GM23338 (cell line): ENCODE measurements around the gene SUMF1. TPM values are rescaled to one million over a fixed set of nuclear protein-coding genes. Genes with fewer than 3 reads are reported as not detected.

Experiments used
- ATAC-seq: fragments of 200-7000 bp; cut with Tn5 transposase; 3 replicates; pipeline ENCODE4 v1.9.1; 2020
- DNase-seq: peaks from one replicate; pipeline ENCODE4 v3.0.0-alpha.2; 2015; ENCODE audit warnings: low spot score
- H2AFZ ChIP-seq: fragments of 200-600 bp; sonication (generic); 2 replicates; pipeline ENCODE4 v1.8.0; 2016; ENCODE audit warnings: antibody characterized with exemption, mild to moderate bottlenecking, moderate library complexity
- H3F3A ChIP-seq: fragments of 200-600 bp; sonication (generic); replicated peaks from 2 replicates; pipeline ENCODE4 v1.8.0; 2017; ENCODE audit warnings: antibody characterized with exemption, mixed run types, low read depth
- H3K27ac ChIP-seq: fragments of 200-600 bp; sonication (generic); 2 replicates; pipeline ENCODE4 v1.6.1; 2016; ENCODE audit warnings: low read depth
- H3K27me3 ChIP-seq: fragments of 200-600 bp; sonication (generic); 2 replicates; pipeline ENCODE4 v1.8.0; 2016; ENCODE audit warnings: mild to moderate bottlenecking, mixed run types, moderate library complexity; ENCODE audit not compliant: insufficient read depth
- H3K36me3 ChIP-seq: fragments of 200-600 bp; sonication (generic); 2 replicates; pipeline ENCODE4 v1.8.0; 2016; ENCODE audit warnings: mild to moderate bottlenecking; ENCODE audit not compliant: insufficient read depth
- H3K4me1 ChIP-seq: fragments of 200-600 bp; sonication (generic); 2 replicates; pipeline ENCODE4 v1.8.0; 2016; ENCODE audit warnings: mild to moderate bottlenecking, moderate library complexity; ENCODE audit not compliant: insufficient read depth
- H3K4me2 ChIP-seq: fragments of 200-600 bp; sonication (generic); 2 replicates; pipeline ENCODE4 v1.7.1; 2017; ENCODE audit warnings: mixed run types
- H3K4me3 ChIP-seq: fragments of 200-600 bp; sonication (generic); 2 replicates; pipeline ENCODE4 v1.6.1; 2016; ENCODE audit warnings: mixed run types
- H3K79me2 ChIP-seq: fragments of 200-600 bp; sonication (generic); replicated peaks from 2 replicates; pipeline ENCODE4 v1.8.0; 2017; ENCODE audit warnings: mild to moderate bottlenecking; ENCODE audit not compliant: insufficient read depth
- H3K9me2 ChIP-seq: fragments of 200-600 bp; sonication (generic); 2 replicates; pipeline ENCODE4 v1.8.0; 2017; ENCODE audit not compliant: insufficient read depth
- H4K20me1 ChIP-seq: fragments of 200-600 bp; sonication (generic); replicated peaks from 2 replicates; pipeline ENCODE4 v1.8.0; 2017; ENCODE audit warnings: mild to moderate bottlenecking; ENCODE audit not compliant: insufficient read depth
- H3K27ac Mint-ChIP-seq: 2 replicates; pipeline ENCODE4 v1.8.0; 2020; ENCODE audit warnings: inconsistent platforms, mild to moderate bottlenecking, moderate library complexity, mixed read lengths
- H3K27me3 Mint-ChIP-seq: 3 replicates; pipeline ENCODE4 v1.8.0; 2022; ENCODE audit warnings: low read depth, mild to moderate bottlenecking, moderate library complexity, mixed read lengths, inconsistent platforms; ENCODE audit not compliant: insufficient read depth, poor library complexity
- H3K36me3 Mint-ChIP-seq: 3 replicates; pipeline ENCODE4 v1.8.0; 2021; ENCODE audit warnings: low read depth, mild to moderate bottlenecking, inconsistent platforms, moderate library complexity, mixed read lengths
- H3K4me1 Mint-ChIP-seq: 3 replicates; pipeline ENCODE4 v1.8.0; 2020; ENCODE audit warnings: mild to moderate bottlenecking, inconsistent platforms, mixed read lengths
- H3K4me3 Mint-ChIP-seq: 3 replicates; pipeline ENCODE4 v1.8.0; 2021; ENCODE audit warnings: moderate library complexity, mild to moderate bottlenecking, inconsistent platforms, mixed read lengths
- H3K9me3 Mint-ChIP-seq: 3 replicates; pipeline ENCODE4 v1.8.0; 2020; ENCODE audit warnings: moderate library complexity, mild to moderate bottlenecking, inconsistent platforms, mixed read lengths
- EZH2phosphoT487 ChIP-seq: fragments of 200-600 bp; sonication (generic); IDR thresholded peaks from one replicate; pipeline ENCODE4 v1.8.1; 2018; ENCODE audit warnings: antibody characterized with exemption; ENCODE audit not compliant: unreplicated experiment
- NANOG ChIP-seq: IDR thresholded peaks from 2 replicates; pipeline ENCODE4 v1.6.1; 2016; ENCODE audit warnings: antibody characterized with exemption, borderline replicate concordance
- POLR2AphosphoS5 ChIP-seq: IDR thresholded peaks from 2 replicates; pipeline ENCODE4 v1.6.1; 2016; ENCODE audit warnings: antibody characterized with exemption, low read depth
- STAT1 ChIP-seq: IDR thresholded peaks from one replicate; pipeline ENCODE4 v1.6.1; 2016; ENCODE audit warnings: antibody characterized with exemption; ENCODE audit not compliant: unreplicated experiment
- ZNF114 ChIP-seq: fragments of 250-450 bp; sonication (Bioruptor Pico); IDR thresholded peaks from 2 replicates; pipeline ENCODE4 v1.5.0; 2020; ENCODE audit warnings: mild to moderate bottlenecking, moderate library complexity
- ZNF331 ChIP-seq: fragments of 250-450 bp; sonication (Bioruptor Pico); IDR thresholded peaks from 2 replicates; pipeline ENCODE4 v1.5.0; 2020; ENCODE audit warnings: low read depth, mild to moderate bottlenecking, moderate library complexity
- polyA plus RNA-seq: library from polyadenylated mRNA; unstranded; fragments of >200 nt; fragmentation: Nextera tagmentation; extraction: Ambion mirVana; gene quantifications from 2 replicates; pipeline ENCODE4 v1.2.1, GENCODE V29; 2016
- total RNA-seq: library from RNA; depleted of rRNA; stranded (reverse); fragments of >200 nt; shearing (Covaris generic); gene quantifications from 2 replicates; pipeline ENCODE4 v1.2.3, GENCODE V29; 2014
- TF ChIP-seq, protein P1 (sequence below), 2 experiments: fragments of 200-600 bp in 1 of 2; sonication (generic) in 1 of 2; conservative IDR thresholded peaks; 2 replicates each; pipeline versions ENCODE4 v1.5.1 to v1.6.1; 2016 to 2017; ENCODE audit warnings: antibody characterized with exemption in 2 of 2, low read depth in 2 of 2, mild to moderate bottlenecking in 2 of 2, moderate library complexity in 1 of 2
- TF ChIP-seq, protein P2 (sequence below): fragments of 250-450 bp; sonication (Bioruptor Pico); IDR thresholded peaks from 2 replicates; pipeline ENCODE4 v1.5.0; 2020; ENCODE audit warnings: mild to moderate bottlenecking, moderate library complexity
- TF ChIP-seq, protein P3 (sequence below): IDR thresholded peaks from 2 replicates; pipeline ENCODE4 v1.6.1; 2016; ENCODE audit warnings: antibody characterized with exemption

SUMF1 gene
- total and polyA plus RNA-seq, 2 experiments from 2014 or later: 6.9 to 20.3 TPM

DNA sequence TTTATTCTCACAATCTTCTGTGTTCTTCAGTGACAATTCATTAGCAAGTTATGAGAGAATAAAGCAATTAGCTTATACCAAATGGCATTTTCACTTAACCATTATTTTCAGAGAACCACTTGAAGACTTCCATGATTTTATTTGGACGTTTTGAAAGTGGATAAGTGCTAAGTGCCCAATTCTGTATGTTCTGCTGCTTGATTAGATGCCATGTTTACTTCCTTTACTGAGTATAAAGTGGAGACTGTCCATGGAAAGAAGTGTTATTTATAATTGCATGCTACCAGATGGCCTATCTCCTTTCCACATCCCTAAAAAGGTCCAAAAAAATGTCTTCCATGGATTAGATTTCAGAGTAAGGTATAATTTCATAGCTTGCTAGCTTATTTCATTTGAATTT is 69.6 kb downstream of the SUMF1 start:
- peaks cover 12% of the 10 kb centered on the region; the same call in 2 of the 3 replicates for H3K4me1 Mint-ChIP-seq
- H3K27me3 ChIP-seq: no peaks in the 10 kb centered on the region

More for the DNA sequence above, 69.6 kb downstream of the SUMF1 start:
- Mint-ChIP-seq H3K27ac (no peak overlapping the region), H3K27me3 (no peaks in the 10 kb centered on the region), H3K9me3 (no peaks in the 10 kb centered on the region), H3K36me3 (no peaks in the 10 kb centered on the region), H3K4me3 (no peak overlapping the region)
- TF ChIP-seq, protein P1, sequence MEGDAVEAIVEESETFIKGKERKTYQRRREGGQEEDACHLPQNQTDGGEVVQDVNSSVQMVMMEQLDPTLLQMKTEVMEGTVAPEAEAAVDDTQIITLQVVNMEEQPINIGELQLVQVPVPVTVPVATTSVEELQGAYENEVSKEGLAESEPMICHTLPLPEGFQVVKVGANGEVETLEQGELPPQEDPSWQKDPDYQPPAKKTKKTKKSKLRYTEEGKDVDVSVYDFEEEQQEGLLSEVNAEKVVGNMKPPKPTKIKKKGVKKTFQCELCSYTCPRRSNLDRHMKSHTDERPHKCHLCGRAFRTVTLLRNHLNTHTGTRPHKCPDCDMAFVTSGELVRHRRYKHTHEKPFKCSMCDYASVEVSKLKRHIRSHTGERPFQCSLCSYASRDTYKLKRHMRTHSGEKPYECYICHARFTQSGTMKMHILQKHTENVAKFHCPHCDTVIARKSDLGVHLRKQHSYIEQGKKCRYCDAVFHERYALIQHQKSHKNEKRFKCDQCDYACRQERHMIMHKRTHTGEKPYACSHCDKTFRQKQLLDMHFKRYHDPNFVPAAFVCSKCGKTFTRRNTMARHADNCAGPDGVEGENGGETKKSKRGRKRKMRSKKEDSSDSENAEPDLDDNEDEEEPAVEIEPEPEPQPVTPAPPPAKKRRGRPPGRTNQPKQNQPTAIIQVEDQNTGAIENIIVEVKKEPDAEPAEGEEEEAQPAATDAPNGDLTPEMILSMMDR (conservative IDR thresholded peaks at IDR 0.05; ENCODE audit: low read depth in 2 of 2): no peak
- TF ChIP-seq POLR2AphosphoS5 (no peak), NANOG (no peak), STAT1 (no peak), ZNF114 (CRISPR knock-in tag) (no peak), EZH2phosphoT487 (no peak), ZNF331 (CRISPR knock-in tag) (no peak)
- TF ChIP-seq, protein P2, sequence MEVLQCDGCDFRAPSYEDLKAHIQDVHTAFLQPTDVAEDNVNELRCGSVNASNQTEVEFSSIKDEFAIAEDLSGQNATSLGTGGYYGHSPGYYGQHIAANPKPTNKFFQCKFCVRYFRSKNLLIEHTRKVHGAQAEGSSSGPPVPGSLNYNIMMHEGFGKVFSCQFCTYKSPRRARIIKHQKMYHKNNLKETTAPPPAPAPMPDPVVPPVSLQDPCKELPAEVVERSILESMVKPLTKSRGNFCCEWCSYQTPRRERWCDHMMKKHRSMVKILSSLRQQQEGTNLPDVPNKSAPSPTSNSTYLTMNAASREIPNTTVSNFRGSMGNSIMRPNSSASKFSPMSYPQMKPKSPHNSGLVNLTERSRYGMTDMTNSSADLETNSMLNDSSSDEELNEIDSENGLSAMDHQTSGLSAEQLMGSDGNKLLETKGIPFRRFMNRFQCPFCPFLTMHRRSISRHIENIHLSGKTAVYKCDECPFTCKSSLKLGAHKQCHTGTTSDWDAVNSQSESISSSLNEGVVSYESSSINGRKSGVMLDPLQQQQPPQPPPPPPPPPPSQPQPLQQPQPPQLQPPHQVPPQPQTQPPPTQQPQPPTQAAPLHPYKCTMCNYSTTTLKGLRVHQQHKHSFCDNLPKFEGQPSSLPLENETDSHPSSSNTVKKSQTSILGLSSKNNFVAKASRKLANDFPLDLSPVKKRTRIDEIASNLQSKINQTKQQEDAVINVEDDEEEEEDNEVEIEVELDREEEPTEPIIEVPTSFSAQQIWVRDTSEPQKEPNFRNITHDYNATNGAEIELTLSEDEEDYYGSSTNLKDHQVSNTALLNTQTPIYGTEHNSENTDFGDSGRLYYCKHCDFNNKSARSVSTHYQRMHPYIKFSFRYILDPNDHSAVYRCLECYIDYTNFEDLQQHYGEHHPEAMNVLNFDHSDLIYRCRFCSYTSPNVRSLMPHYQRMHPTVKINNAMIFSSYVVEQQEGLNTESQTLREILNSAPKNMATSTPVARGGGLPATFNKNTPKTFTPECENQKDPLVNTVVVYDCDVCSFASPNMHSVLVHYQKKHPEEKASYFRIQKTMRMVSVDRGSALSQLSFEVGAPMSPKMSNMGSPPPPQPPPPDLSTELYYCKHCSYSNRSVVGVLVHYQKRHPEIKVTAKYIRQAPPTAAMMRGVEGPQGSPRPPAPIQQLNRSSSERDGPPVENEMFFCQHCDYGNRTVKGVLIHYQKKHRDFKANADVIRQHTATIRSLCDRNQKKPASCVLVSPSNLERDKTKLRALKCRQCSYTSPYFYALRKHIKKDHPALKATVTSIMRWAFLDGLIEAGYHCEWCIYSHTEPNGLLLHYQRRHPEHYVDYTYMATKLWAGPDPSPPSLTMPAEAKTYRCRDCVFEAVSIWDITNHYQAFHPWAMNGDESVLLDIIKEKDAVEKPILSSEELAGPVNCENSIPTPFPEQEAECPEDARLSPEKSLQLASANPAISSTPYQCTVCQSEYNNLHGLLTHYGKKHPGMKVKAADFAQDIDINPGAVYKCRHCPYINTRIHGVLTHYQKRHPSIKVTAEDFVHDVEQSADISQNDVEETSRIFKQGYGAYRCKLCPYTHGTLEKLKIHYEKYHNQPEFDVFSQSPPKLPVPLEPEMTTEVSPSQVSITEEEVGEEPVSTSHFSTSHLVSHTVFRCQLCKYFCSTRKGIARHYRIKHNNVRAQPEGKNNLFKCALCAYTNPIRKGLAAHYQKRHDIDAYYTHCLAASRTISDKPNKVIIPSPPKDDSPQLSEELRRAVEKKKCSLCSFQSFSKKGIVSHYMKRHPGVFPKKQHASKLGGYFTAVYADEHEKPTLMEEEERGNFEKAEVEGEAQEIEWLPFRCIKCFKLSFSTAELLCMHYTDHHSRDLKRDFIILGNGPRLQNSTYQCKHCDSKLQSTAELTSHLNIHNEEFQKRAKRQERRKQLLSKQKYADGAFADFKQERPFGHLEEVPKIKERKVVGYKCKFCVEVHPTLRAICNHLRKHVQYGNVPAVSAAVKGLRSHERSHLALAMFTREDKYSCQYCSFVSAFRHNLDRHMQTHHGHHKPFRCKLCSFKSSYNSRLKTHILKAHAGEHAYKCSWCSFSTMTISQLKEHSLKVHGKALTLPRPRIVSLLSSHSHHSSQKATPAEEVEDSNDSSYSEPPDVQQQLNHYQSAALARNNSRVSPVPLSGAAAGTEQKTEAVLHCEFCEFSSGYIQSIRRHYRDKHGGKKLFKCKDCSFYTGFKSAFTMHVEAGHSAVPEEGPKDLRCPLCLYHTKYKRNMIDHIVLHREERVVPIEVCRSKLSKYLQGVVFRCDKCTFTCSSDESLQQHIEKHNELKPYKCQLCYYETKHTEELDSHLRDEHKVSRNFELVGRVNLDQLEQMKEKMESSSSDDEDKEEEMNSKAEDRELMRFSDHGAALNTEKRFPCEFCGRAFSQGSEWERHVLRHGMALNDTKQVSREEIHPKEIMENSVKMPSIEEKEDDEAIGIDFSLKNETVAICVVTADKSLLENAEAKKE (CRISPR knock-in tag): no peak
- TF ChIP-seq, protein P3, sequence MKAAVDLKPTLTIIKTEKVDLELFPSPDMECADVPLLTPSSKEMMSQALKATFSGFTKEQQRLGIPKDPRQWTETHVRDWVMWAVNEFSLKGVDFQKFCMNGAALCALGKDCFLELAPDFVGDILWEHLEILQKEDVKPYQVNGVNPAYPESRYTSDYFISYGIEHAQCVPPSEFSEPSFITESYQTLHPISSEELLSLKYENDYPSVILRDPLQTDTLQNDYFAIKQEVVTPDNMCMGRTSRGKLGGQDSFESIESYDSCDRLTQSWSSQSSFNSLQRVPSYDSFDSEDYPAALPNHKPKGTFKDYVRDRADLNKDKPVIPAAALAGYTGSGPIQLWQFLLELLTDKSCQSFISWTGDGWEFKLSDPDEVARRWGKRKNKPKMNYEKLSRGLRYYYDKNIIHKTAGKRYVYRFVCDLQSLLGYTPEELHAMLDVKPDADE: no peak
- no peaks in the 10 kb centered on the region for H3F3A ChIP-seq
- H3K27ac ChIP-seq: no peak overlapping the region
- ATAC-seq: no peak
- no peaks in the 10 kb centered on the region for H3K79me2 ChIP-seq
- no peaks in the 10 kb centered on the region for H4K20me1 ChIP-seq
- H3K4me3 ChIP-seq: no peak overlapping the region
- DNase-seq: no peak
- no peak overlapping the region for H3K4me2 ChIP-seq
- H2AFZ ChIP-seq: no peak overlapping the region
- no peaks in the 10 kb centered on the region for H3K9me2 ChIP-seq
- 0 out of 2 replicates have a peak, but pooled peaks cover 9% of the 10 kb centered on the region for H3K4me1 ChIP-seq
- H3K36me3 ChIP-seq: no peaks in the 10 kb centered on the region
